GM23338 (cell line): Measurements from ENCODE around the gene PSMD2. TPM values are rescaled to one million over a fixed set of nuclear protein-coding genes. Genes with fewer than 3 reads are reported as not detected.

Experiments
- ATAC-seq: fragments of 200-7000 bp; cut with Tn5 transposase; 3 replicates; pipeline ENCODE4 v1.9.1; 2020
- DNase-seq: peaks from one replicate; pipeline ENCODE4 v3.0.0-alpha.2; 2015; ENCODE audit warnings: low spot score
- H2AFZ ChIP-seq: fragments of 200-600 bp; sonication (generic); 2 replicates; pipeline ENCODE4 v1.8.0; 2016; ENCODE audit warnings: antibody characterized with exemption, mild to moderate bottlenecking, moderate library complexity
- H3F3A ChIP-seq: fragments of 200-600 bp; sonication (generic); replicated peaks from 2 replicates; pipeline ENCODE4 v1.8.0; 2017; ENCODE audit warnings: antibody characterized with exemption, mixed run types, low read depth
- H3K27ac ChIP-seq: fragments of 200-600 bp; sonication (generic); 2 replicates; pipeline ENCODE4 v1.6.1; 2016; ENCODE audit warnings: low read depth
- H3K27me3 ChIP-seq: fragments of 200-600 bp; sonication (generic); 2 replicates; pipeline ENCODE4 v1.8.0; 2016; ENCODE audit warnings: mild to moderate bottlenecking, mixed run types, moderate library complexity; ENCODE audit not compliant: insufficient read depth
- H3K36me3 ChIP-seq: fragments of 200-600 bp; sonication (generic); 2 replicates; pipeline ENCODE4 v1.8.0; 2016; ENCODE audit warnings: mild to moderate bottlenecking; ENCODE audit not compliant: insufficient read depth
- H3K4me1 ChIP-seq: fragments of 200-600 bp; sonication (generic); 2 replicates; pipeline ENCODE4 v1.8.0; 2016; ENCODE audit warnings: mild to moderate bottlenecking, moderate library complexity; ENCODE audit not compliant: insufficient read depth
- H3K4me2 ChIP-seq: fragments of 200-600 bp; sonication (generic); 2 replicates; pipeline ENCODE4 v1.7.1; 2017; ENCODE audit warnings: mixed run types
- H3K4me3 ChIP-seq: fragments of 200-600 bp; sonication (generic); 2 replicates; pipeline ENCODE4 v1.6.1; 2016; ENCODE audit warnings: mixed run types
- H3K79me2 ChIP-seq: fragments of 200-600 bp; sonication (generic); replicated peaks from 2 replicates; pipeline ENCODE4 v1.8.0; 2017; ENCODE audit warnings: mild to moderate bottlenecking; ENCODE audit not compliant: insufficient read depth
- H3K9me2 ChIP-seq: fragments of 200-600 bp; sonication (generic); 2 replicates; pipeline ENCODE4 v1.8.0; 2017; ENCODE audit not compliant: insufficient read depth
- H4K20me1 ChIP-seq: fragments of 200-600 bp; sonication (generic); replicated peaks from 2 replicates; pipeline ENCODE4 v1.8.0; 2017; ENCODE audit warnings: mild to moderate bottlenecking; ENCODE audit not compliant: insufficient read depth
- H3K27ac Mint-ChIP-seq: 2 replicates; pipeline ENCODE4 v1.8.0; 2020; ENCODE audit warnings: inconsistent platforms, mild to moderate bottlenecking, moderate library complexity, mixed read lengths
- H3K27me3 Mint-ChIP-seq: 3 replicates; pipeline ENCODE4 v1.8.0; 2022; ENCODE audit warnings: low read depth, mild to moderate bottlenecking, moderate library complexity, mixed read lengths, inconsistent platforms; ENCODE audit not compliant: insufficient read depth, poor library complexity
- H3K36me3 Mint-ChIP-seq: 3 replicates; pipeline ENCODE4 v1.8.0; 2021; ENCODE audit warnings: low read depth, mild to moderate bottlenecking, inconsistent platforms, moderate library complexity, mixed read lengths
- H3K4me1 Mint-ChIP-seq: 3 replicates; pipeline ENCODE4 v1.8.0; 2020; ENCODE audit warnings: mild to moderate bottlenecking, inconsistent platforms, mixed read lengths
- H3K4me3 Mint-ChIP-seq: 3 replicates; pipeline ENCODE4 v1.8.0; 2021; ENCODE audit warnings: moderate library complexity, mild to moderate bottlenecking, inconsistent platforms, mixed read lengths
- H3K9me3 Mint-ChIP-seq: 3 replicates; pipeline ENCODE4 v1.8.0; 2020; ENCODE audit warnings: moderate library complexity, mild to moderate bottlenecking, inconsistent platforms, mixed read lengths
- CREB1 ChIP-seq: fragments of 250-450 bp; sonication (Bioruptor Pico); IDR thresholded peaks from 2 replicates; pipeline ENCODE4 v1.5.0; 2020; ENCODE audit warnings: low read depth, mild to moderate bottlenecking, moderate library complexity
- ETS1 ChIP-seq: IDR thresholded peaks from 2 replicates; pipeline ENCODE4 v1.6.1; 2016; ENCODE audit warnings: antibody characterized with exemption
- EZH2 ChIP-seq: fragments of 200-600 bp; sonication (generic); IDR thresholded peaks from one replicate; pipeline ENCODE4 v1.8.0; 2017; ENCODE audit warnings: antibody characterized with exemption, mild to moderate bottlenecking, low read depth; ENCODE audit not compliant: unreplicated experiment
- EZH2phosphoT487 ChIP-seq: fragments of 200-600 bp; sonication (generic); IDR thresholded peaks from one replicate; pipeline ENCODE4 v1.8.1; 2018; ENCODE audit warnings: antibody characterized with exemption; ENCODE audit not compliant: unreplicated experiment
- JUNB ChIP-seq: IDR thresholded peaks from one replicate; pipeline ENCODE4 v1.6.1; 2016; ENCODE audit warnings: antibody characterized with exemption; ENCODE audit not compliant: unreplicated experiment
- NANOG ChIP-seq: IDR thresholded peaks from 2 replicates; pipeline ENCODE4 v1.6.1; 2016; ENCODE audit warnings: antibody characterized with exemption, borderline replicate concordance
- POLR2AphosphoS5 ChIP-seq: IDR thresholded peaks from 2 replicates; pipeline ENCODE4 v1.6.1; 2016; ENCODE audit warnings: antibody characterized with exemption, low read depth
- REST ChIP-seq: IDR thresholded peaks from one replicate; pipeline ENCODE4 v1.6.1; 2018; ENCODE audit warnings: antibody characterized with exemption; ENCODE audit not compliant: unreplicated experiment
- ZNF114 ChIP-seq: fragments of 250-450 bp; sonication (Bioruptor Pico); IDR thresholded peaks from 2 replicates; pipeline ENCODE4 v1.5.0; 2020; ENCODE audit warnings: mild to moderate bottlenecking, moderate library complexity
- ZNF331 ChIP-seq: fragments of 250-450 bp; sonication (Bioruptor Pico); IDR thresholded peaks from 2 replicates; pipeline ENCODE4 v1.5.0; 2020; ENCODE audit warnings: low read depth, mild to moderate bottlenecking, moderate library complexity
- polyA plus RNA-seq: library from polyadenylated mRNA; unstranded; fragments of >200 nt; fragmentation: Nextera tagmentation; extraction: Ambion mirVana; gene quantifications from 2 replicates; pipeline ENCODE4 v1.2.1, GENCODE V29; 2016
- total RNA-seq: library from RNA; depleted of rRNA; stranded (reverse); fragments of >200 nt; shearing (Covaris generic); gene quantifications from 2 replicates; pipeline ENCODE4 v1.2.3, GENCODE V29; 2014

The PSMD2 gene
- total and polyA plus RNA-seq, 2 experiments from 2014 or later: 117 to 507 TPM

GRCh38 chr3:184296616-184297015 lies 2.4 kb upstream of the PSMD2 start:
- no peak overlapping the region for H3K27ac ChIP-seq
- DNase-seq (no peak), ATAC-seq (no peak)
- TF ChIP-seq CREB1 (CRISPR knock-in tag) (no peak), NANOG (no peak), ZNF331 (CRISPR knock-in tag) (no peak), ETS1 (no peak), REST (no peak), EZH2phosphoT487 (no peak), POLR2AphosphoS5 (no peak), ZNF114 (CRISPR knock-in tag) (no peak), JUNB (no peak), EZH2 (no peak)
- Mint-ChIP-seq H3K27ac (no peak overlapping the region), H3K4me3 (no peak overlapping the region), H3K4me1 (peaks cover 10% of the 10 kb centered on the region), H3K27me3 (peaks cover 13% of the 10 kb centered on the region), H3K36me3 (peaks cover 23% of the 10 kb centered on the region), H3K9me3 (no peaks in the 10 kb centered on the region)
- H3K79me2 ChIP-seq: peaks cover 24% of the 10 kb centered on the region
- H3K36me3 ChIP-seq: peaks cover 12% of the 10 kb centered on the region
- H3K4me1 ChIP-seq: peaks cover 7% of the 10 kb centered on the region; the same call in 1 of the 2 replicates
- H3K4me3 ChIP-seq: no peak overlapping the region
- no peaks in the 10 kb centered on the region for H3K9me2 ChIP-seq
- no peak overlapping the region for H3K4me2 ChIP-seq
- H3K27me3 ChIP-seq: no peaks in the 10 kb centered on the region
- H4K20me1 ChIP-seq: peaks cover 8% of the 10 kb centered on the region
- H3F3A ChIP-seq: peaks cover 2% of the 10 kb centered on the region; the same call in 1 of the 2 replicates
- no peak overlapping the region for H2AFZ ChIP-seq
